GM19328 (cell line): ENCODE measurements around the gene SRR.
"Not testable (repeated sequence)": the region's sequence is repeated elsewhere in the genome, so short reads cannot be mapped to it uniquely, and the experiment has no call there.

Experiments
- ATAC-seq: cut with Tn5 transposase; IDR thresholded peaks from one replicate; pipeline ENCODE4 v1.9.1; 2021; ENCODE audit warnings: mild to moderate bottlenecking, moderate library complexity; ENCODE audit not compliant: unreplicated experiment

Gene SRR

GRCh38 chr17:2289878-2290478, 13.8 kb upstream of the SRR start:
- ATAC-seq: no peak

- ATAC-seq: no peak
These were observed 11.7 kb upstream of the SRR start for GRCh38 chr17:2292100-2292499.

GRCh38 chr17:2295575-2295974, 8.2 kb upstream of the SRR start:
- ATAC-seq: no peak

- ATAC-seq: no peak
These were observed 6.7 kb upstream of the SRR start for GRCh38 chr17:2297023-2297422.

GRCh38 chr17:2299136-2299535, 4.6 kb upstream of the SRR start:
- ATAC-seq: no peak

GRCh38 chr17:2299756-2300155, 4.0 kb upstream of the SRR start:
- no peak for ATAC-seq

- ATAC-seq: no peak
These were observed 959 bp upstream of the SRR start for GRCh38 chr17:2302778-2303203.

- ATAC-seq: no peak
These were observed 1.2 kb downstream of the SRR start for GRCh38 chr17:2304931-2305330.

- no peak for ATAC-seq
These were observed 5.8 kb downstream of the SRR start for GRCh38 chr17:2309338-2310154.

- no peak for ATAC-seq
These were observed 9.0 kb downstream of the SRR start for GRCh38 chr17:2312736-2313135.

- not testable (repeated sequence) for ATAC-seq
These were observed 13.1 kb downstream of the SRR start for GRCh38 chr17:2316916-2317205.

- no peak for ATAC-seq
These were observed 14.0 kb downstream of the SRR start for GRCh38 chr17:2317796-2318195.

GRCh38 chr17:2319051-2319450, 15.3 kb downstream of the SRR start:
- no peak for ATAC-seq

GRCh38 chr17:2321399-2321798, 17.6 kb downstream of the SRR start:
- ATAC-seq: no peak

- ATAC-seq: no peak
These were observed 20.0 kb downstream of the SRR start for GRCh38 chr17:2323629-2324314.

GRCh38 chr17:2331303-2331702, 27.6 kb downstream of the SRR start:
- ATAC-seq: no peak

- ATAC-seq: no peak
These were observed 32.0 kb downstream of the SRR start for GRCh38 chr17:2335726-2336214.

- peak; percentile 68 for ATAC-seq
These were observed 32.6 kb downstream of the SRR start, which contains the start of gene TSR1 for GRCh38 chr17:2336215-2336851. TSS of gene TSR1 (minus strand) at chr17:2336457. CDS start at chr17:2336427, 30 bp downstream.

- ATAC-seq: peak; percentile 11
These were observed 33.2 kb downstream of the SRR start, which contains the start of gene SGSM2 for GRCh38 chr17:2336852-2337543. TSS of gene SGSM2 (plus strand) at chr17:2337501. CDS start at chr17:2337689, 188 bp downstream.

GRCh38 chr17:2337544-2338314, 34.0 kb downstream of the SRR start:
- ATAC-seq: no peak
